GM10847 (cell line): ENCODE results near the gene RIBC2.

ENCODE experiments used
- POLR2A ChIP-seq: IDR thresholded peaks from 2 replicates; pipeline ENCODE4 v1.6.1; 2011; ENCODE audit not compliant: insufficient read length; ENCODE audit errors: extremely low read depth

Gene RIBC2

GRCh38 chr22:45413368-45414211 is at the start of gene RIBC2, which contains the start of gene SMC1B:
TSS of gene RIBC2 (plus strand) at chr22:45413693. CDS start at chr22:45413887, 194 bp downstream.
TSS of gene SMC1B (minus strand) at chr22:45413599. CDS start at chr22:45413567, 32 bp downstream.
- no peak for TF ChIP-seq POLR2A

GRCh38 chr22:45366713-45367112 is 46.8 kb upstream of the RIBC2 start:
- no peak for TF ChIP-seq POLR2A

- TF ChIP-seq POLR2A: no peak
These were observed 37.5 kb upstream of the RIBC2 start for GRCh38 chr22:45376009-45376408.

- no peak for TF ChIP-seq POLR2A
These were observed 36.8 kb upstream of the RIBC2 start for GRCh38 chr22:45376703-45377102.

- TF ChIP-seq POLR2A: no peak
These were observed 32.1 kb upstream of the RIBC2 start for GRCh38 chr22:45381348-45381747.

GRCh38 chr22:45389546-45389945 is 23.9 kb upstream of the RIBC2 start:
- no peak for TF ChIP-seq POLR2A

GRCh38 chr22:45397806-45398205 is 15.7 kb upstream of the RIBC2 start:
- no peak for TF ChIP-seq POLR2A

- TF ChIP-seq POLR2A: no peak
These were observed 15.3 kb upstream of the RIBC2 start for GRCh38 chr22:45398214-45398613.

GRCh38 chr22:45399712-45400445 is 13.6 kb upstream of the RIBC2 start:
- no peak for TF ChIP-seq POLR2A

GRCh38 chr22:45402466-45402985 is 11.0 kb upstream of the RIBC2 start:
- TF ChIP-seq POLR2A: no peak

GRCh38 chr22:45407793-45408192 is 5.7 kb upstream of the RIBC2 start:
- TF ChIP-seq POLR2A: no peak

GRCh38 chr22:45413013-45413367 is 503 bp upstream of the RIBC2 start:
- TF ChIP-seq POLR2A: no peak

GRCh38 chr22:45418056-45418769 is 4.7 kb downstream of the RIBC2 start:
- TF ChIP-seq POLR2A: no peak

GRCh38 chr22:45418770-45419138 is 5.3 kb downstream of the RIBC2 start:
- no peak for TF ChIP-seq POLR2A

GRCh38 chr22:45420011-45420410 is 6.5 kb downstream of the RIBC2 start:
- TF ChIP-seq POLR2A: no peak
